DMS53 (cell line): ENCODE results near the gene CAMK2D.
"Not testable (repeated sequence)": the region's sequence is repeated elsewhere in the genome, so short reads cannot be mapped to it uniquely, and the experiment has no call there.

Experiments
- DNase-seq: peaks from one replicate; lab custom pipeline; 2025; lab: John Stamatoyannopoulos, UW

Gene CAMK2D

GRCh38 chr4:113761620-113762185 is at the start of gene CAMK2D:
Gene CAMK2D, minus strand, starts transcription at chr4:113761738. Its CDS starts 670 bp downstream, at chr4:113761068.
- DNase-seq, result peak; percentile 90

GRCh38 chr4:113810906-113811305 is 49.4 kb upstream of the CAMK2D start:
- no peak for DNase-seq

DNA sequence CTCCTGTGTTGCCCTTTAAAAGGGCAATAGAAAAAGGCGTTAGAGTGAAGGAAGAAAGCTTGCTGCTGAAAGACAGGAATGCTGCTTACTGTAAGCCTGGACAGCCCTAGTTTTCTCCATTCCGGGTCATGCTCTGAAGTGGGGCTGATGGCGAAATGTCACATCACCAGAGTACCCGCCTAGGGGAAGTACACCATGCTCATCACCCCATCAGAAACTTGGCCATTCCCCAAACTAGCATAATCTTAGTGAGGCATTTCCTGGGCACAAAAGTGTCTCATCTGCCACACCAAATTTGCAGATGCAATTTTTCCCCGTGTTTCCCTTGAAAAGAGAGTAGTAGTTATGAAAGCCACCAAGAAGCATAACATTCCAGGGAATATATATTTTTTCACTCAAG is 47.8 kb upstream of the CAMK2D start:
- no peak for DNase-seq

DNA sequence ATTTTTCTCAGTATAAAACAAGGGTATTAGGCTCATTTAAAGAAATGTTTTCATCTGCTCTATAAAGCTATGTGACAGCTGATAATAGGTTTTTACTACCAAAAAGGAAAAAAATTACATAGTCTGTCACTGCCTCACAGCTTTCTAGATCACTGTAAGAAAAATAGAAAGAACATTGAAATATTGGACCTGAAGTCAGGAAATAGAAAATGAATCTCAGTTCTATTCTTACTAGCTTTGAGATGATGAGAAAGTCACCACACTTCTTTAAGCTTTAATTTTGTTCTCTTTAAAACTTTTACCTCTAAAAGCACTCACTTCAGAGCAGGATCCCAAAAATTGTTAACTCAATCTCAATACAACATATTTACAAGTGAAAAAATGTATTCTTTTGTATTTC is 45.3 kb upstream of the CAMK2D start:
- no peak for DNase-seq

DNA sequence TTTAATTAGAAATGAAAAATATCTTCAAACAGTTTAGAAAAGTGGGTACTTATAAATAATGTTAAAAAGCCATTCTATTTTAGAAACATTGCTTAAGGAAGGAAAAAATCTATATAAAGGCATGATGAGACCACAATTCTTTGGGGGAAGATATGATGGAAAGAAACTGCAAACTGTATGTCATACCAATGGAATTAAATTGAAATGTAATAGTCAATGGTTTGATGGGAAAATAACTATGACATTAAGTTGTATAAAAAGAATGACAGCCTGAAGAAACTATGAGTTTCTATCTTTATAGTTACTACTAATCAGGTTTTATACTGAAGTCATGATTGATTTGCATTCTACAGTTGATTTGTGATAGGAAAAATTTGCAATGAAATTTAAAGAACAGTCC is 40.3 kb upstream of the CAMK2D start:
- no peak for DNase-seq

- DNase-seq, result not testable (repeated sequence)
These were observed 34.8 kb upstream of the CAMK2D start for GRCh38 chr4:113796381-113796780.

GRCh38 chr4:113790478-113790877 is 28.9 kb upstream of the CAMK2D start:
- no peak for DNase-seq

- no peak for DNase-seq
These were observed 27.4 kb upstream of the CAMK2D start for GRCh38 chr4:113788888-113789287.

DNA sequence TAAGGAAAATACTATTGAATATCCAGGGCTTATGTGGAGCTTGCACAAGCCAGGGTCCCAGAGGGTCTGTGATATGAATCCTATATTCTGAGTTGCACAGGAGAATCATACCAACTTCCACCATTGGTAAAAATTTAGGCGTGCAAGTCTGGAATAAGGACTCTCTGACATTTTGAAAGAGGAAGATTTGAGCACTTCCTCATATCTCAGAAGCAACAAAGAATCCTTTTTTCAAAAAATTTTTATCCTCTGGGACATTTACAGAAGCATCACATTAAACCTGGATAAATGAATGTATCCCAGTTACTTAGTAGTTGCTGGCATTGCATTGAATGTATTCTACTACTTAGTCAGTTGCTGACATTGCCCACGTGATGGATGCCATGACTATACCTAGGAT is 24.2 kb upstream of the CAMK2D start:
- DNase-seq, result no peak

- DNase-seq, result no peak
These were observed 23.1 kb upstream of the CAMK2D start for GRCh38 chr4:113784497-113785250.

DNA sequence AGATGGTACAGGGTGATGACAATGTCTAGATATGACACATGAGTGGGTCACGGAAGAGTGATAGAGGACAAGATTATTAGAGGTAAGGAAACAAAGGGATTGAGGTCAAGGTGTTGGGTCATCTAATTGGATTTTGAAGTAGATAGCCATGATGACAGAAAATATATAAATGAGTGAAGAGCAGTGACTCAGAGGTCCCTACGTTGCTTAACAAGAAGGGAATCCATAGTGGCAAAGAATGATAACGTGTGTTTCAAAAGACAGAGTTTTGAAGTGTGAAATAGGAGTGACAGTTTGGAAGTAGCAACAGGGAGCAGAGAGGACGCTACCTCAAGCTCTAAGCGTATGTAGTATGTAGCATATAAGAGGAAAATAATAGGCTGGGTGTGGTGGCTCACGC is 22.2 kb upstream of the CAMK2D start:
- no peak for DNase-seq

GRCh38 chr4:113783289-113783688 is 21.8 kb upstream of the CAMK2D start:
- no peak for DNase-seq

DNA sequence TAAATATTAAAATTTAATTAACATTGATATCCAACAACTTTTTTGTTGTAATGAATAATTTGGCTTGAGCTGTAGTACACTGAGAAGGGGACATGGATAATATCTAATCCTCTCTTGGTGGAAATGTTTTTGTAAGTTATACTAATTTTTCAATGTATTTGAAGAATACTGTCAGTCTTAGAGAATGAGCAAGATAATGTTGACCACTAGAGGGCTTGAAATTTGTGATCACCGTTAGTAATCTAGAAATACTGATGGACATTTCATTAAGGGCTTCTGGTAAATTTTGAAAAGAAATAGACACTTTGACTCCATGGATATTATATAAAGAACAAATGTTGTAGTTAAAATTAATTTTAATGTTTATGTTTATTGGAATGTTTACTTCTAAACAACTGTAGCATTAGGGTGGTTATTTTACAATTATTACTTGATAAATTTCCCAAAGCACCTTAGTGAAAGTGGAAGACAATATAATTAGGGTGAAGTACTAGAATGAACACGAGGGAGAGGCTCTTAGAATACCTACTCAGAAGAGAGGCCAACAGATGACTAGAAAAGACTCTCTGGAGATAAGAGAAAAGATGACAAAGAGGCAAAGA is 20.0 kb upstream of the CAMK2D start:
- DNase-seq, result peak; percentile 63

DNA sequence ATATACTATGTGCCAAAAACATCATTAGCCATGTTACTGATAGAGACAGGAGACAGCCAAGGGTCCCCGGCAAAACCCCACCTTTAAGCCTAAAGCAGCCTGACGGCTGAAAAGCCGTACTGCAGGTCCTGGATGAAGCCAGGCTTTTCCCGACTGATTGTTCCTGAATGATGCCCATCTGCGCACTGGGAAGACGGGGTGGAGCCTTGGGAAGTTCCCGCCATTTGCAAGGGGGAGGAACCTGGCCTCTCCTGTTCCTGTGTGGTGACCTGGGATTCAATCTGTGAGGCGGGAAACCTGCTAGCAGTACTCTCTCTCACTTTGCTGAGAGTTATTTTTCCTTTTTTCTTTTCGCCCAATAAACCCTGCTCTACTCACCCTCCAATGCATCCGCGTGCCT is 15.1 kb upstream of the CAMK2D start:
- DNase-seq, result no peak

- DNase-seq, result no peak
These were observed 14.5 kb upstream of the CAMK2D start for GRCh38 chr4:113776016-113776415.

DNA sequence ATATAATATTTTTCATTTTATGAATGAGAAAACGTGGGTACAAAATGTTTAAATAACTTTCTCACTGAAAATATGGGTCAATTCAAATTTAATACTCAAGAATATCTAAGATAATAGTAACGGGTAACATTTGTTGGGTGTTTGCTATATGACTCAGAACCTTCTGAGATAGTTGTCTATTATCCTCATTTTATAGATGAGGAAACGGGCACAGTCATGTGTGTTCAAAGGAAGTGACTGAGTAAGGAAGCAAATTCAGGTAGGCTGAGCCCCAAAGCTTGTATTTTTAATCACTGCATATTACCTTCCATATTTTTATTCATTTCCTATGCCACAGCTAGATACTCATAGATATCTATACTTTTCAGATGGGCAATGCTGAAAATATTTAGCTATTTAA is 12.2 kb upstream of the CAMK2D start:
- DNase-seq, result no peak

DNA sequence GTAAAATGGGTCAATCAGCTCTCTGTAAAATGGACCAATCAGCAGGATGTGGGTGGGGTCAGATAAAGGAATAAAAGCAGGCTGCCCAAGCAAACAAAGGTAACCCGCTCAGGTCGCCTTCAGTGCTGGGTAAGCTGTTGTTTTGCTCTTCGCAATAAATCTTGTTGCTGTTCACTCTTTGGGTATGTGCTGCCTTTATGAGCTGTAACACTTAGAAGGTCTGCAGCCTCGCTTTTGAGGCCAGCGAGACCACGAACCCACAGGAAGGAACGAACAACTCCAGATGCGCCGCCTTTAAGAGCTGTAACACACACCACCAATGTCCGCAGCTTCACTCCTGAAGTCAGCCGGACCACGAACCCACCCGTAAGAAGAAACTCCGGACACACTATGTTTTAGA is 11.5 kb upstream of the CAMK2D start:
- DNase-seq, result no peak

DNA sequence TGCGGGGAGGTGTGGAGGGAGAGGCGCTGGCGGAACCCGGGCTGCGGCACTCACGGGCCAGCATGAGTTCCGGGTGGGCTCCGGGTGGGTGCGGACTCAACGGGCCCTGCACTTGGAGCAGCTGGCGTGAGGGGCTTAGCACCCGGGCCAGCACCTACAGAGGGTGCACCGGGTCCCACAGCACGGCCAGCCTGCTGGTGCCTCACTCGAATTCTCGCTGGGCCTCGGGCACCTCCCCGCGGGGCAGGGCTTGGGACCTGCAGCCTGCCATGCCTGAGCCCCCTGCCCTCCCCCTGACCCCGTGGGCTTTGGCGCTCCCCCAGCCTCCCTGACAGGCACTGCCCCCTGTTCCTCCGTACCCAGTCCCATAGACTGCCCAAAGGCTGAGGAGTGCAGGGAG is 10.8 kb upstream of the CAMK2D start:
- DNase-seq, result no peak

GRCh38 chr4:113769744-113770143 is 8.2 kb upstream of the CAMK2D start:
- no peak for DNase-seq

- no peak for DNase-seq
These were observed 7.4 kb upstream of the CAMK2D start for GRCh38 chr4:113768952-113769351.

GRCh38 chr4:113766882-113767281 is 5.3 kb upstream of the CAMK2D start:
- no peak for DNase-seq

DNA sequence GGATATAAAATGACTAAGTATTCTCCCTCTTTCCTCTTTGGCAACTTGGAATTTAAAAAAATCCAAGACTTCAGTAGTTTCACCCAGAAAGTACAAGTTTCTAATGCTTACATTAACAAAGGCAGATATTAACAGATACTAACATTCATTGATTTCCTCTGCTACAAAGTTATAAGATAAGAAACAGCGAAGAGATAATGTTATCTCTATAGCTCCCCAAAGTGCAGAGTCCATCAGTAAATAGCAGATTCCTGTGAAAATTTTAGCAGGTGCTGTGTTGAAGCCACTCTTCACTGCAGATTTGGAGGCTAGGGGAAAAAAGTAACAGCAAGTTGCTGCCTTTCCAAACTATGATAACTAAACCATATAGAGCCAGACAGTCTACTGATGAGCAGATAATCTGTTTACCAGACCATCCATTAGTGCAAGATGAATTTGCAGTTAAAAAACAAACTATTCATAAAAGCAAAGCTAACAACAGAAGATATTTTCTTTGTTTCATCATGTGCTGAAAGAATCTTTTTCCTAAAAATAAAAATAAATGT is 3.3 kb upstream of the CAMK2D start:
- DNase-seq, result no peak

- not testable (repeated sequence) for DNase-seq
These were observed 2.4 kb upstream of the CAMK2D start for GRCh38 chr4:113763923-113764322.

DNA sequence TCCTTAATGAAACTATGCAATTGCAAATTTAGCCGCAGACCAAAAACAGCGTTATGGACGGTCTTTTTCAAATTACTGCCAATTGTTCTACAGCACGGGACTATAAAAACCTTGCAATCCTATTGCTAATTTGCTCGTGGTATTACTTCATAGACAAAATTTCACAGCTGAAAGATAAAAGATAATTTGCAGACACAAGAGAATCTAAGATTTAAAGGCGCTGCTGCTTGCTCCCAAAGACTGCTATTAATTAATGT is 1.4 kb upstream of the CAMK2D start:
- no peak for DNase-seq
